ENCODE data around the gene KLHL29.

The KLHL29 gene

DNA sequence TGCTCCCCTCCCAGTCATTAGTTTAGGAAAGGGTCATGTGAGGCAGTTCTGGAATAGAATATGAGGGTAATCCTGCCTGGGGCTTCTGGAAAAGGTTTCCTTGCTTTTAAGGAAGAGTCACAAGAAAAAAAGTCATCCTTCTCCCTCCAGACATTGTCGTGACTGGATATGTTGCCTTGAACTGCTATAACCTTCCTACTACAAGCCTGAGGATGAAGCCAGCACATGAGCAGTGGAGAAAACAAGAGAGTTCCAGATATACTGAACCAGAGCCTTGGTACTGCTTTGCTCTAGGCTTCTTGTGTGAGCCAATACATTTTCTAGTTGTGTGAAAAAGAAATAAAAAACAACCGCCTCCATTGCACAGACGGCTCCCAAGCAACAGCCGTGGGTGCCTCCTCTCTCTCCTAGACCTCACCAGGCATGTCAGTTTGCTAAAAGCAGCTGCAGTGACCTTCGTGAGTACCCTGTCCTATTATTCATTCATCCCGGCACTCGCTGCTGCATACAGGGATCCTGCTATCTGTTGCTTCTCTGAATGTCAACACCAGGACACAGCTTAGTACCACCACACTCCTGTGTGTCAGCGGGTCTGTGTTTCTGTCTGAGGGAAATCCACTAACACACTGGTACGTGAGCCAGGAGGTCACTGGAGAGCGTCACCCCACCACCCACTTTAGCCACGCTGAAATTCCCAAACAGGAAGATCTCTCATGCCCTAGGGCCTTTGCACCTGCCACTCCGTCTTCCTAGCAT lies 186.7 kb downstream of the KLHL29 start:
- DNase-seq (ENCODE audit: low read depth): no peak

GRCh38 chr2:23574919-23575654 lies 190.1 kb downstream of the KLHL29 start:
- no peak for DNase-seq (ENCODE audit: low read depth)

DNA sequence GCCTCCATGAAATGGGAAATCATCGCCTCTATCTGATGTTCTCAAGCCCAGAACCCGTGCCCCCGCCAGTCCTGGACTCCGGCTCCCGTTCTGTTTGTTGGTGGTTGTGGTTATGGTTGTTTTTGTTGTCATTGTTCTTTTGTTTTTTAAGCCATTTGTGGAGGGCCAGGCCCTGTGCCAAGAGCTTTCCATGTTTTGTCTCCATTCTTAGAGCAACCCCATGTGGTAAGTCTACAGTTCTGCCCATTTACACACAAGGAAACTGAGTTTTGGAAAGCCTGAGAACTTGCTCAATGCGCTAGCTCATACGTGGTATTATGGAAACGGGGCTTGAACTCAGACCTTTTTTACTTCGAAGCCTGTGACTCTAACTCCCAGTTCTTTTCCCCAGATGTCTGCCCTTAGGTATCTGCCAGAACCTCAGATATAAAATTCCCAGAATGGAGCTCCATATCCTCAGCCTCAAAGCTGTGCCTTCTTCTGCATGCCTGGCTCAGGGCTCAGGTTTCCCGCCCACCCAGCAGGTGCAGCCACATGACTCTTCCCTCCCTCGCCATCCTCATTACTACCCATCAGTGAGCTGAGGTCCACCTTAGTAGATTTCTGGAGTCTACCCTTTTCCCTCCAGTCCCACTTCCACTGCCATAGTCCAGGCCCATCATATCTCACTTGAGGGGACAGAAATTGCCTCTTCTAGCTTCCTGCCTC lies 194.1 kb downstream of the KLHL29 start:
- no peak for DNase-seq (ENCODE audit: low read depth)

DNA sequence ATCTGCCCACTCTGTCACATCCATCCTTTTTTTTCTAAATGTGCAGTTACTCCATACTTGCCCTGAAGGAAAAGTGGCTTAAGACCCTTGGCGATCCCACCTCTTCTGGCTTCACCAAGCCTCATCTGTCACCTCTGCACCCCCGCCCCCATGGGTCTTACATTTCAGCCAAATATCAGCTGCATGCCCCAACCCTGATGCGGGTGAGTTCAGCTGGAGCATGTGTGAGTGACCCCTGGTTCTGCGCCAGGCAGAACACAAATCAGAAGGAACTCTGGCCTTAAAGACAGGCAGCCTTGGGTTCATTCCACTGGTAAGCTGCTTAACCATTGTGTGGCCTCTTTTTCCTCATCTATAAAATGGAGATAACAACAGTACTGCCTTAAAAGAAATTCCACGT lies 194.7 kb downstream of the KLHL29 start:
- DNase-seq (ENCODE audit: low read depth): no peak

DNA sequence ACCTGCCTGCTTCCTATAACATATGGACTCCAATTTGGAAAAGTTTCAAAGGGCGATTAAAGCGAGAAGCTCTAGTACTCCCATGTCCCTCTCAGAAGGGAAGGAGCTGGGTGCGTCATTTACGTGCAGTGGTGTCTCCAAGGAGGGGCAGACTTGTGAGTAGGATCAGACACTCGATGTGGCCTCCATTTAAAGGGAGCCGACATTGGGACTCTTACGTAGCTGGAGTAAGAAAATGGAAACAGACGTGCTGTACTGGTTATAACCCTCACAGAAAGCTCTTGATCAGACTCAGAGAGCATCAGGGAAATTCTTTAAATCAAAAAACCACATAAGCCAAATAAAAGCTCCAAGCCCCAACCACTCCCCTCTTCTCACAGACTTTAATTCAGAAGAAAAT lies 198.5 kb downstream of the KLHL29 start:
- DNase-seq (ENCODE audit: low read depth): no peak

DNA sequence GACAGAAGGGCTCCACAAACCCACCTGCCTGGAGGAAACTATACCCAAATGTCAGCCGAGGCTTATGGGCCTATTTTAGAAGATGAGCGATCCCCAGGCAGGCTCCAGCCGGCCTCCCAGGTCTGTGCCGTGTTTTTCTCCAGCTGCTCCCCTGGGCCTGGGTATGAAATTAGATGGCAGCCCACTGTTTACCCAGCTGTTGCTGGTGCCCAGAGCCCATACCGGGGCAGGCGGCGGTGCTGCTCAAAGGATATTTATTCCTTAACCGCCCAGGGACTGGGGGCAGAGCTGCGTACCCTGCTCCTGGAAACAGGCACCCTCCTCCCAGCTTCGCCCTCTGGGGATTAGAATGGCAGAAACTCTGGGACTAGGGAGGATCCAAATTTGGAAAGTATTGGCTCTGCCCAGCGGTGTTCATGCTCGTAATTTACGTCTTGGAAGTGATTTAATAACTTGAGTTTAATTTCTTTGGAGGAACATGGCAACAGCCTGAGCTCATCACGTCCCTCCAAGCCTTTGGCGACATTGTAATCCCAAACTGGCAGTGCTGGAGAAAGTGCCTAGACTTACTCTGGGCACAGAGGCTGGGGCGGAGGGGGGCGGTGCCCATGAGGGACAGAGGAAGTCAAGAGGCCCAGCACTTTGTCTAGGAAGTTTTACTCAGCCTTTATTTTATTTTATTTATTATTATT lies 199.2 kb downstream of the KLHL29 start:
- no peak for DNase-seq (ENCODE audit: low read depth)

- no peak for DNase-seq (ENCODE audit: low read depth)
These were observed 200.5 kb downstream of the KLHL29 start for GRCh38 chr2:23585273-23586170.

DNA sequence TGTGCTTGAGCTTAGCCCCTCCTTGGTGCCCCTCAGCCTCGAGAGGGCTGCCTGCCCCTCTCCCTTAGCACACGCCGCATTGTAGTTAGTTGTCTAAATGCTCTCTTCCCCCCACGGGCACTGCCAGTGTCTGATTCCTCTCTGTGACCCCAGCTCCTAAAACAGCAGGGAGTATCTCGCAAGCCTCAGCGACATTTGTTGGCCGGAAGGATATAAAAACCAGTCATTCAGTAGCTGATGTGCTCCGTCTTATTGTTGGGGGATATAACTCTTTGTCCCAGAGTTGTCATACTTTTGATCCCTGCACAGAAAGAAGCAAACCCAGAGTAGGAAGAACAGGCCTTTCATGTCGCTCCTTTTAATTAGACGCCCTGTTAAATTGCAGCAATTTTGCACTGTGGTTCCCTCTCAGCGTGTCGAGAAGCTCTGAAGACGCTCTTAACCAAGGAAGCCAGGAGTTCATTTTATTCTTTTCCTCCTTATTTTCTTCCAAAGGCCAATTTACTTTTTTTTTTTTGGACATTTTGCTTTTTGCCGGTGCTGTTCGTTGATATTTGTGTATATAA lies 201.8 kb downstream of the KLHL29 start:
- no peak for DNase-seq (ENCODE audit: low read depth)

- DNase-seq (ENCODE audit: low read depth): no peak
These were observed 202.4 kb downstream of the KLHL29 start for GRCh38 chr2:23587341-23587880.

- no peak for DNase-seq (ENCODE audit: low read depth)
These were observed 203.1 kb downstream of the KLHL29 start for GRCh38 chr2:23588106-23588505.

- DNase-seq (ENCODE audit: low read depth): no peak
These were observed 203.7 kb downstream of the KLHL29 start for GRCh38 chr2:23588508-23589201.

DNA sequence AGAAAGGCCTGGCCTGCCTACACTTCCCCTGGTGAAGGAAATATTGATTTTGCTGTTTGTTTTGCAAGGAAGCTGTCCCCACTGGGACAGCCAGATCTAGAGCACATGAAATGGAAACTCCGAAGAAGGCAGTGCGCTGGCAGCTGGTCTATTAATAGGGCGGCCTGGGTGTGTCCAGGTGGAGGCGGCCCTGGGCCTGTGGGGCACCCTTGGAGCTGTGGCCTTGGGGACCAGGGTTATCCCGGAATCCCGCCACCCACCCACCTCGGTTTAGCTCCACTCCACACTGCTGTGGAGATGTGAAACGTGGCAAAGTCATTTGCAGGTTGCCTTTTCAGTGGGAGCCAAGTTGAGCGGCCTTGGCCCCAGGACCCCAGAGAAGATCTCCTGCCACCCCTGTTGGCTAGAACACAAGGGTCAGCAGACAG lies 204.3 kb downstream of the KLHL29 start:
- no peak for DNase-seq (ENCODE audit: low read depth)

DNA sequence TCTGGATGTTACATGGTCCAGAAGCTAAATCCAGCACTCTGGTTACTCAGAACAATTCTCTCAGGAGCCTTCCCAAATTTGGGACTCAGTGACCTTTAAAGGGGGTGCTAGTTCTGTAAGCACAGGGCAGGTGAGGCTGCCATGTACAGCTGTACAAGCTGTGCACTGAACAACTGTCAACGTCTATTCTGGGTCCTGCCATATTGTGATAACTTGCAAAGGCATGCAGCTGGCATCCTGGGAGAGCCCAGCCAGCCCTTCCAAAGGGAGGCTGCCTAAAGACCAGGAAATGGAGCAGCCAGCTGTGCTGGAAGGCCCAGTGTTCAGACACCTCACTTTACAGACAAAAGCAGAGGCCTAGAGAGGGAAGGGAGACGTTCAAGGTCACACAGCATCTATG lies 204.8 kb downstream of the KLHL29 start:
- no peak for DNase-seq (ENCODE audit: low read depth)

DNA sequence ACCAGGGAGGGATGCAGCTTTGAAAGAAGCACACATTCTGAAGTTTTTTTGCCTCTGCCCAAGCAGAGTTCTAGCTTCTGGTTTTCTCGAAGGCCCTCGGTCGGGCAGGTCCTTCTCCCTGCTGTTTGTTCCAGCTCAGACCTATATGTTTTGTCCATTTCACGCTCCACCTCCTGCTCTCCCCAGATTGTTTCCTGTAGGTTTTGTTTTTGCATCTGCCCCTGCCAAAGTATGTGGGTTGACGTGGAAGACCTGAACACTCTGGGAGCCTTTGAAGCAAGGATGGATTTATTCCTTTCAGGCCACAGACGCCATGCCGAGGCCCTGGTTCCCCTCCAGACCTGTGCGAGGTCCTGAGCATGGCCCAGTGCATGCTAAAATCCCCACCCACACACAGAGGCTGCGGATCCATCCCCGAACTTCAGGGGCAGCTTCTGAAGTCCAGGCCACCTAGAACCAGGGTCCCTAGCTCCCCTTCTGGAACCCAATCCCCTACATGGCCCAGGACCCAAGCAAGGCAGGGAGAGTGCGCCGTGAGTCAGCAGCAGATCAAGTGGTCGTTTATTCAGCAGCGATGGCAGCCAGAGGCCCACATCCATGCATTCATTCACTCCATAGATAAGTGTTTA lies 205.4 kb downstream of the KLHL29 start:
- DNase-seq (ENCODE audit: low read depth): no peak

DNA sequence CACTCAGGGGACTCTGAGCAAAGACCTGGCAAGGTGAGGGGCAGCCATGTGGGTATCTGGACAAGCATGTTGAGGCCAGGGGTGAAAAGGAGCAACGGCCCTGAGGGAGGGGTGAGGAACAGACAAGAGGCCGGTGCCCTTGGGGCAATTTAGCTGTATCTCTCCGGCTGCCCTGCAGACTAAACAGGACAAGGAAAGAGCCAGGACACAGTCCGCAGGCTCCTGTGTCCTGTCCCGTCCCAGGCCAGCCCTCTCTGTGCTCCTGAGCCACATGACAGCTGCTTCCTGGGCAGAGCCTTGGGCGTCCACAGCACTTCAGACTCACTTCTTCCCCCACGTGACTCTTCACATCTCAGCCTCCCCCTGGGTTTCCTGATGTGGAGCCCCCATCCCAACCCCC lies 206.1 kb downstream of the KLHL29 start:
- DNase-seq (ENCODE audit: low read depth): no peak

- no peak for DNase-seq (ENCODE audit: low read depth)
These were observed 207.2 kb downstream of the KLHL29 start for GRCh38 chr2:23592061-23592685.

- no peak for DNase-seq (ENCODE audit: low read depth)
These were observed 208.1 kb downstream of the KLHL29 start for GRCh38 chr2:23592898-23593751.
